IMR-90 (cell line): Measurements from ENCODE around the gene PCDHGA6. TPM values are rescaled to one million over a fixed set of nuclear protein-coding genes. Genes with fewer than 3 reads are reported as not detected.
"Not testable (repeated sequence)": the region's sequence is repeated elsewhere in the genome, so short reads cannot be mapped to it uniquely, and the experiment has no call there.

Experiments
- ATAC-seq: fragments of 200-7000 bp; cut with Tn5 transposase; 2 replicates; pipeline ENCODE4 v1.9.1; 2020; ENCODE audit warnings: low read depth, mild to moderate bottlenecking, moderate library complexity
- BruUV-seq: library from RNA; stranded (reverse); fragments of 400-500 nt; replicated peaks from 2 replicates; lab custom pipeline; 2021; lab: Mats Ljungman, UMichigan
- CTCF ChIA-PET: fragments of 300-600 bp; formaldehyde crosslinking; extraction: SDS; loops from one replicate; lab custom pipeline; 2021; ENCODE audit warnings: antibody characterized with exemption; lab: Yijun Ruan, JAX
- POLR2A ChIA-PET: fragments of 300-600 bp; sonication (Branson Sonifier 250); formaldehyde crosslinking; loops from one replicate; lab custom pipeline; 2022; ENCODE audit warnings: antibody characterized with exemption; ENCODE audit not compliant: unreplicated experiment; lab: Charles Lee
- DNase-seq: peaks from one replicate; pipeline ENCODE4 v3.0.0; 2013
- H2AFZ ChIP-seq: replicated peaks from 2 replicates; pipeline ENCODE3; 2013; ENCODE audit warnings: low read length, mild to moderate bottlenecking; ENCODE audit not compliant: poor library complexity
- H2AK5ac ChIP-seq: 2 replicates; pipeline ENCODE4 v1.6.1; 2013; ENCODE audit warnings: low read depth, low read length, inconsistent platforms
- H2AK9ac ChIP-seq: replicated peaks from 2 replicates; pipeline ENCODE3; 2013; ENCODE audit warnings: mild to moderate bottlenecking, low read depth, low read length, moderate library complexity; ENCODE audit not compliant: poor library complexity
- H2BK120ac ChIP-seq: 2 replicates; pipeline ENCODE4 v1.6.1; 2013; ENCODE audit warnings: low read depth, low read length, inconsistent platforms
- H2BK15ac ChIP-seq: 3 replicates; pipeline ENCODE4 v1.6.1; 2013; ENCODE audit warnings: low read depth, low read length, inconsistent platforms
- H2BK20ac ChIP-seq: 2 replicates; pipeline ENCODE4 v1.6.1; 2013; ENCODE audit warnings: low read depth, mild to moderate bottlenecking, inconsistent platforms, low read length, moderate library complexity
- H2BK5ac ChIP-seq: 2 replicates; pipeline ENCODE4 v1.6.1; 2013; ENCODE audit warnings: mild to moderate bottlenecking, low read depth, low read length, inconsistent platforms; ENCODE audit not compliant: poor library complexity, severe bottlenecking
- H3K14ac ChIP-seq: replicated peaks from 2 replicates; pipeline ENCODE4 v1.6.1; 2013; ENCODE audit warnings: low read depth, low read length, inconsistent platforms
- H3K18ac ChIP-seq: 2 replicates; pipeline ENCODE4 v1.6.1; 2013; ENCODE audit warnings: low read depth, low read length, control low read depth
- H3K23ac ChIP-seq: 2 replicates; pipeline ENCODE4 v1.6.1; 2013; ENCODE audit warnings: low read depth, low read length, inconsistent platforms
- H3K27ac ChIP-seq: 2 replicates; pipeline ENCODE4 v1.5.1; 2013; ENCODE audit warnings: mild to moderate bottlenecking, control low read depth, low read length; ENCODE audit not compliant: insufficient read depth
- H3K27me3 ChIP-seq: 2 replicates; pipeline ENCODE4 v1.6.1; 2013; ENCODE audit warnings: low read length; ENCODE audit not compliant: control insufficient read depth, insufficient read depth
- H3K36me3 ChIP-seq: 2 replicates; pipeline ENCODE4 v1.6.1; 2013; ENCODE audit warnings: low read length, mixed read lengths; ENCODE audit not compliant: control insufficient read depth, insufficient read depth
- H3K4ac ChIP-seq: 2 replicates; pipeline ENCODE4 v1.6.1; 2013; ENCODE audit warnings: low read depth, low read length, inconsistent platforms
- H3K4me1 ChIP-seq: 2 replicates; pipeline ENCODE4 v1.6.1; 2013; ENCODE audit warnings: low read length, mixed read lengths; ENCODE audit not compliant: control insufficient read depth, insufficient read depth
- H3K4me2 ChIP-seq: 2 replicates; pipeline ENCODE4 v1.6.1; 2013; ENCODE audit warnings: low read depth, mild to moderate bottlenecking, control low read depth, low read length, moderate library complexity
- H3K4me3 ChIP-seq: 2 replicates; pipeline ENCODE4 v1.5.1; 2013; ENCODE audit warnings: low read depth, mild to moderate bottlenecking, control low read depth, low read length, moderate library complexity; ENCODE audit not compliant: insufficient read depth
- H3K56ac ChIP-seq: 2 replicates; pipeline ENCODE4 v1.6.1; 2013; ENCODE audit warnings: low read length, inconsistent platforms; ENCODE audit not compliant: insufficient read depth; ENCODE audit errors: extremely low read depth
- H3K79me1 ChIP-seq, 2 experiments: 2 replicates each; pipeline ENCODE4 v1.6.1; 2013; ENCODE audit warnings: low read length in 2 of 2, inconsistent platforms in 1 of 2, low read depth in 1 of 2
- H3K9ac ChIP-seq: 2 replicates; pipeline ENCODE4 v1.6.1; 2013; ENCODE audit warnings: low read depth, low read length, control low read depth
- H3K9me1 ChIP-seq: 2 replicates; pipeline ENCODE4 v1.6.1; 2013; ENCODE audit warnings: low read length, inconsistent platforms; ENCODE audit not compliant: insufficient read depth
- H3K9me3 ChIP-seq: 2 replicates; pipeline ENCODE4 v1.6.1; 2013; ENCODE audit warnings: low read length; ENCODE audit not compliant: control insufficient read depth, insufficient read depth
- H4K20me1 ChIP-seq: 2 replicates; pipeline ENCODE4 v1.6.1; 2013; ENCODE audit warnings: low read length, inconsistent platforms; ENCODE audit not compliant: insufficient read depth
- H4K5ac ChIP-seq: 2 replicates; pipeline ENCODE4 v1.6.1; 2013; ENCODE audit warnings: mild to moderate bottlenecking, low read depth, low read length, control low read depth
- H4K8ac ChIP-seq, 2 experiments: 2 replicates each; pipeline ENCODE4 v1.6.1; 2013; ENCODE audit warnings: low read depth in 2 of 2, low read length in 2 of 2, control low read depth in 1 of 2, inconsistent platforms in 1 of 2
- H4K91ac ChIP-seq: 2 replicates; pipeline ENCODE4 v1.6.1; 2013; ENCODE audit warnings: low read depth, low read length, inconsistent platforms; ENCODE audit not compliant: insufficient read depth
- CTCF ChIP-seq: conservative IDR thresholded peaks from 2 replicates; pipeline ENCODE4 v1.5.1; 2012; ENCODE audit warnings: mild to moderate bottlenecking, low read depth, low read length, improper control_type of control experiment
- RAD21 ChIP-seq: IDR thresholded peaks from 2 replicates; pipeline ENCODE4 v1.6.1; 2012; ENCODE audit warnings: low read length, improper control_type of control experiment
- SMC3 ChIP-seq: fragments of 150-350 bp; IDR thresholded peaks from 2 replicates; pipeline ENCODE4 v1.6.1; 2016; ENCODE audit warnings: low read depth, mild to moderate bottlenecking, antibody characterized with exemption, low read length, moderate library complexity
- WGBS, 2 experiments: methylation state at CpG; one replicate each; pipeline versions ENCODE4 v1.1.5 to v1.1.7; 2013; ENCODE audit warnings: missing lambda C conversion rate in 2 of 2; ENCODE audit not compliant: insufficient read length in 1 of 2; ENCODE audit errors: extremely low coverage in 2 of 2; 5-methylcytosine and 5-hydroxymethylcytosine counted together
- dilution Hi-C: fragments of 300-500 bp; cut with HindIII; formaldehyde crosslinking; loops from one replicate; pipeline ENCODE4 v1.14.3; 2018; ENCODE audit warnings: low sequenced_read_pairs; ENCODE audit not compliant: unreplicated experiment
- in situ Hi-C: fragments of 300-500 bp; cut with MboI; formaldehyde crosslinking; loops from 3 replicates; pipeline ENCODE4 v1.14.3; 2019; ENCODE audit warnings: low sequenced_read_pairs, inconsistent platforms, mixed read lengths
- intact Hi-C: fragments of 100-400 bp; cut with micrococcal nuclease; formaldehyde crosslinking; loops from 2 replicates; pipeline ENCODE4 v1.10.0; 2022
- polyA plus RNA-seq, 3 experiments: library from polyadenylated mRNA; depleted of rRNA; stranded (reverse); fragments of >200 nt; gene quantifications; 2 replicates each; pipeline ENCODE4 v1.2.3, GENCODE V29; 2012; ENCODE audit warnings: low replicate concordance in 1 of 3
- total RNA-seq: library from RNA; depleted of rRNA; stranded (reverse); fragments of >200 nt; gene quantifications from 2 replicates; pipeline ENCODE4 v1.2.3, GENCODE V29; 2012

Gene PCDHGA6
- total and polyA plus RNA-seq, 2 of the 4 experiments (the other 2 are of a cell fraction), result 4.1 to 4.7 TPM

- H4K8ac ChIP-seq, H4K20me1 ChIP-seq, H2BK5ac ChIP-seq, H3K23ac ChIP-seq, H3K4me1 ChIP-seq, dilution Hi-C loops, H4K5ac ChIP-seq, H3K14ac ChIP-seq, H3K9ac ChIP-seq, BruUV-seq, H3K18ac ChIP-seq, H2BK120ac ChIP-seq, H3K9me1 ChIP-seq, H3K56ac ChIP-seq, H3K27ac ChIP-seq, H3K27me3 ChIP-seq, POLR2A ChIA-PET, H2AK9ac ChIP-seq, H3K4ac ChIP-seq, H4K91ac ChIP-seq, H2BK15ac ChIP-seq, H2BK20ac ChIP-seq: not testable (repeated sequence)
- in situ Hi-C loops, result loop anchor here (5.0 kb wide), 1 partner anchor 145 kb away; no protein-coding TSS in a partner anchor
- peak; percentile 79 for DNase-seq
- peak; percentile 89 for ATAC-seq
- peak within 1 kb of the TSS; percentile 76 for H2AFZ ChIP-seq
- H3K4me2 ChIP-seq, result peak within 1 kb of the TSS; percentile 71
- peak within 1 kb of the TSS; percentile 44 for H3K4me3 ChIP-seq
- CTCF ChIA-PET, result interaction anchor here (0.6 to 3.8 kb wide), 12 partner anchors 12 to 209 kb away, joined by 3 to 34 read pairs (median 4); partner anchors contain the start of gene PCDHGA12
- WGBS, 2 experiments, result 23% methylated on average over 7 of the region's 47 CpGs; no CpG with 5 or more reads in 1 of the 2 experiments
- H3K36me3 ChIP-seq, result peaks cover 31% of the 10 kb centered on the region
- TF ChIP-seq CTCF, result peak; percentile 77
- TF ChIP-seq RAD21, result peak; percentile 84
- peak; percentile 70 for TF ChIP-seq SMC3
- peaks cover 56% of the 10 kb centered on the region for H3K9me3 ChIP-seq
- H2AK5ac ChIP-seq, result peak within 1 kb of the TSS; percentile 16; the same call in 1 of the 2 replicates
- peaks cover 20 to 24% of the 10 kb centered on the region in 2 experiments for H3K79me1 ChIP-seq
- intact Hi-C loops, result loop anchor here (1.0 to 5.0 kb wide), 3 partner anchors 60 to 143 kb away; partner anchors contain the start of gene PCDHGC3
Observed at GRCh38 chr5:141417494-141418172, 43.9 kb downstream of the PCDHGA6 start, which contains the start of gene PCDHGB7. PCDHGB7 (plus strand) TSS chr5:141417677; CDS start chr5:141417860, 183 bp downstream.
